Right lobe of liver (tissue), 4 donors: Measurements from ENCODE around the gene VIPR1.

Experiments
- CTCF ChIP-seq, 4 donors: fragments of 200-600 bp in 3 of 4; fragments of 450-650 bp in 1 of 4; IDR thresholded peaks; one replicate each; pipeline versions ENCODE4 v1.5.1 to v1.8.0; 2016 to 2022; ENCODE audit warnings: antibody characterized with exemption in 4 of 4, mild to moderate bottlenecking in 2 of 4
- POLR2A ChIP-seq: fragments of 450-650 bp; IDR thresholded peaks from one replicate; pipeline ENCODE4 v1.6.1; 2017; ENCODE audit warnings: antibody characterized with exemption, mild to moderate bottlenecking
- donor health status: DM: no; HTN: no; CAD: no.
- donor health status: DM: no; HTN: no; CAD: no.
- donor health status: DM: no; HTN: yes; CAD: no.

- TF ChIP-seq CTCF (IDR thresholded peaks at IDR 0.05) (no peak), POLR2A (no peak)
Observed at GRCh38 chr3:42531470-42531869, 29.0 kb downstream of the VIPR1 start.
